Ishikawa (cell line): Measurements from ENCODE around the gene MTERF4.

Experiments
- CEBPB ChIP-seq: IDR thresholded peaks from 2 replicates; pipeline ENCODE4 v1.6.1; 2012
- EGR1 ChIP-seq: IDR thresholded peaks from 2 replicates; pipeline ENCODE4 v1.6.1; 2012
- EP300 ChIP-seq: IDR thresholded peaks from 2 replicates; pipeline ENCODE4 v1.6.1; 2012; ENCODE audit warnings: borderline replicate concordance
- FOXM1 ChIP-seq: IDR thresholded peaks from 2 replicates; pipeline ENCODE4 v1.6.1; 2012; ENCODE audit warnings: low read depth, borderline replicate concordance
- NFIC ChIP-seq: IDR thresholded peaks from 2 replicates; pipeline ENCODE4 v1.6.1; 2012
- RAD21 ChIP-seq: IDR thresholded peaks from 2 replicates; pipeline ENCODE4 v1.6.1; 2012; ENCODE audit warnings: low read depth

GRCh38 chr2:241115361-241115760 lies 13.3 kb upstream of the MTERF4 start:
- no peak for TF ChIP-seq EP300
- no peak for TF ChIP-seq EGR1
- TF ChIP-seq RAD21, result no peak
- no peak for TF ChIP-seq FOXM1
- TF ChIP-seq CEBPB, result no peak
- TF ChIP-seq NFIC, result no peak
